Heart left ventricle (tissue), 13 donors: ENCODE data around the gene PLK1.

Experiments used
- POLR2A ChIP-seq, 2 donors: fragments of 450-650 bp; IDR thresholded peaks; one replicate each; pipeline ENCODE4 v1.6.1; 2017; ENCODE audit warnings: antibody characterized with exemption in 2 of 2, mild to moderate bottlenecking in 2 of 2, moderate library complexity in 2 of 2
- TF ChIP-seq, protein P1 (sequence below), 12 donors: fragments of 200-600 bp; sonication (generic) in 4 of 12; IDR thresholded peaks; one replicate each; pipeline versions ENCODE4 v1.5.0 to v1.8.0; 2018 to 2022; ENCODE audit warnings: antibody characterized with exemption in 12 of 12, mild to moderate bottlenecking in 5 of 12
- donor health status: ischemic (EF 13 %, LVEDD 7.1; RV severe dilation, severe dysfunction).
- donor health status: DM: no; HTN: yes; CAD: no.
- donor health status: DM: no; HTN: no; CAD: no.
- donor health status: ischemic (EF 25% LVEDD 6.9; RV normal size, moderate dysfunction).
- donor health status: ischemic (EF 25% LVEDD 5.7; RV mildly dilated, moderate dysfunction).
- donor health status: ischemic (EF 35%, LVEDD 5.7; RV mildly dilated, moderate dysfunction).
- donor health status: nonischemic (EF 11% LVEDD 7.7; RV severe dilation, severe dysfunction).
- donor health status: DM: yes; HTN: yes; CAD: no.
- donor health status: PGD.
- donor health status: ischemic (EF 29% LVEDD 5.4; RV normal size, mild dysfunction).
- donor health status: nonischemic (EF 23%, LVEDD 6.1; RV moderate dilation, normal function).

DNA sequence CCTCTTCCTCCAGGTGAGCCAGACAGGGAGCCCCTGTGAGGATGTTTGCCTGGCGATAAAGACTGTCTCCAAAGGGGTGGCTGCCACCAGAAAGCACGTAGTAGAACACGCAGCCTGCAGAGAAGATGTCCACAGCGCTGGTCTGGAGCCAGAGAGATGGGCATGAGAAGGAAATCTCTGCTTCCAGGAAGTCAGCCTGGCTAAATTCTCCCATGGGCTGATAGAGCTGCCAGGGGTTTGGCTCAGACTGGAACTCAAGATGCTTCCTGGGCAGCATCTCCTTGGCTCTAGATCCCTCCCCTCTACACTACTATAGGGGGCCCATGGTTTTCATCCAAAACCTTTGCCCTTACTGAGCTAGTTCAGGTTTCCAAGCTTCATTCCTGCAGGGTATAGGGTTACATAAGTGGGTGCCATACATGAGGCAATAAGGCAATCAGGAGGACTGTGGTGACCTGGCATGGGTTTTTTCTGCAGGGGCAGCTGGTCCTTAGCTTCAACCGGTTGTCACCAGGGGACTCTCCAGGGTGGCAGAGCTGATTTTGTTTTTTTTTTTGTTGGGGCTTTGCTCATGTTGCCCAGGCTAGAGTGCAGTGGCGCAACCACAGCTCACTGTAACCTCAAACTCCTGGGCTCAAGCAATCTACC, 13.6 kb downstream of the PLK1 start:
- TF ChIP-seq, protein P1, sequence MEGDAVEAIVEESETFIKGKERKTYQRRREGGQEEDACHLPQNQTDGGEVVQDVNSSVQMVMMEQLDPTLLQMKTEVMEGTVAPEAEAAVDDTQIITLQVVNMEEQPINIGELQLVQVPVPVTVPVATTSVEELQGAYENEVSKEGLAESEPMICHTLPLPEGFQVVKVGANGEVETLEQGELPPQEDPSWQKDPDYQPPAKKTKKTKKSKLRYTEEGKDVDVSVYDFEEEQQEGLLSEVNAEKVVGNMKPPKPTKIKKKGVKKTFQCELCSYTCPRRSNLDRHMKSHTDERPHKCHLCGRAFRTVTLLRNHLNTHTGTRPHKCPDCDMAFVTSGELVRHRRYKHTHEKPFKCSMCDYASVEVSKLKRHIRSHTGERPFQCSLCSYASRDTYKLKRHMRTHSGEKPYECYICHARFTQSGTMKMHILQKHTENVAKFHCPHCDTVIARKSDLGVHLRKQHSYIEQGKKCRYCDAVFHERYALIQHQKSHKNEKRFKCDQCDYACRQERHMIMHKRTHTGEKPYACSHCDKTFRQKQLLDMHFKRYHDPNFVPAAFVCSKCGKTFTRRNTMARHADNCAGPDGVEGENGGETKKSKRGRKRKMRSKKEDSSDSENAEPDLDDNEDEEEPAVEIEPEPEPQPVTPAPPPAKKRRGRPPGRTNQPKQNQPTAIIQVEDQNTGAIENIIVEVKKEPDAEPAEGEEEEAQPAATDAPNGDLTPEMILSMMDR (IDR thresholded peaks at IDR 0.05): no peak
- TF ChIP-seq POLR2A (IDR thresholded peaks at IDR 0.05): no peak
